Glomerular visceral epithelial cell (primary cell): Measurements from ENCODE around the gene CRYBG2.
"Not testable (repeated sequence)": the region's sequence is repeated elsewhere in the genome, so short reads cannot be mapped to it uniquely, and the experiment has no call there.

Experiments
- DNase-seq: peaks from one replicate; pipeline ENCODE4 v3.0.0-alpha.2; 2016; ENCODE audit errors: extremely low spot score

Gene CRYBG2

GRCh38 chr1:26295194-26296138, 58.5 kb downstream of the CRYBG2 start:
- DNase-seq, result no peak

GRCh38 chr1:26293911-26294463, 59.9 kb downstream of the CRYBG2 start:
- DNase-seq, result no peak

GRCh38 chr1:26292735-26293134, 61.2 kb downstream of the CRYBG2 start:
- DNase-seq, result not testable (repeated sequence)

- DNase-seq, result no peak
These were observed 62.0 kb downstream of the CRYBG2 start for GRCh38 chr1:26291939-26292338.

GRCh38 chr1:26291433-26291832, 62.5 kb downstream of the CRYBG2 start:
- DNase-seq, result no peak

GRCh38 chr1:26290882-26291261, 63.1 kb downstream of the CRYBG2 start:
- no peak for DNase-seq

GRCh38 chr1:26290122-26290881, 63.6 kb downstream of the CRYBG2 start:
- DNase-seq, result no peak

- DNase-seq, result no peak
These were observed 64.5 kb downstream of the CRYBG2 start for GRCh38 chr1:26289158-26290059.

- no peak for DNase-seq
These were observed 65.5 kb downstream of the CRYBG2 start for GRCh38 chr1:26288311-26288941.

GRCh38 chr1:26287811-26288210, 66.1 kb downstream of the CRYBG2 start:
- no peak for DNase-seq

GRCh38 chr1:26287033-26287711, 66.8 kb downstream of the CRYBG2 start:
- DNase-seq, result peak; percentile 35

- no peak for DNase-seq
These were observed 67.9 kb downstream of the CRYBG2 start for GRCh38 chr1:26286064-26286416.

- no peak for DNase-seq
These were observed 68.4 kb downstream of the CRYBG2 start for GRCh38 chr1:26285366-26286063.

- peak; percentile 88 for DNase-seq
These were observed 69.2 kb downstream of the CRYBG2 start for GRCh38 chr1:26284597-26285347.

- no peak for DNase-seq
These were observed 69.9 kb downstream of the CRYBG2 start for GRCh38 chr1:26283871-26284596.

GRCh38 chr1:26283279-26283853, 70.6 kb downstream of the CRYBG2 start:
- DNase-seq, result no peak

GRCh38 chr1:26282401-26282918, 71.5 kb downstream of the CRYBG2 start:
- no peak for DNase-seq

- DNase-seq, result no peak
These were observed 72.0 kb downstream of the CRYBG2 start for GRCh38 chr1:26281971-26282370.
